GM19023 (cell line): ENCODE results near the gene EIF5A.

ENCODE experiments used
- ATAC-seq: cut with Tn5 transposase; IDR thresholded peaks from one replicate; pipeline ENCODE4 v1.9.1; 2021; ENCODE audit warnings: mild to moderate bottlenecking, moderate library complexity; ENCODE audit not compliant: unreplicated experiment

EIF5A gene

DNA sequence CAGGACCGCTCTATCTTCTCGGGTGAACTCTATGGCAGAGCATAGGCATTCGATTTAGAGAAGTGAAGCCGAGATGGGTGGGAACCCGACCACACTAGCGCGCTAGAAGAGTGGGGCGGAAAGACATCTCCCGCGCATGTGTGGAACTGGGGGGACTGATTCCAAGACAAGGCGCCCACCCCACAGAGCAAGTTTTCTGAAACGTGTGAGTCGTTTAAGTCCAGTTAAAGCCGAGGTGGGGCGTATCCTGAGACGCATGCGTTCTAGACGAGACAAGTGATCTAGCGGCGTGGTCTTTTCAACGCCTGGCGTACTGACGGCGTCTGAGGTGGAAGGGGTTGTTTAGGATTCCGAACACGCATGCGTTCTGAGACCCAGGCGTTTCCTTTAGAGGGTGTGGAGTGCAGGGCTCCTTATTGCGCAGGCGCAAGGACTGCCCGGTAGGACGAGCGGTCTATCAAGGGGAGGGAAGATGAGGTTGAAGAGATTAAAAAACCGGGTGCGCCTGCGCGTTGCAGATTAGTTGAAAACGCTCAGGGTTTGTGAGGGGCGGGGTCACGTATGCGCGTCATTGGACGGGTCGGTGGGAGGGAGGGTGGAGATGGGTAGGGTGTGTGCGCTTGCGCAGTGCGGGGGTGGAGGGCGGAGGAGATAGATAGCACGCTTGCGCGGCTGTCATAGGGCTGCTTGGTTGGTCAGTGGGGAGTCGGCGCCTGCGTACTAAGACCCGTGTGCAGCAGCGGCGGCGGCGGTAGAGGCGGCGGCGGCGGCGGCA, at the start of gene EIF5A:
Gene EIF5A, plus strand, starts transcription at position 718 of the 775 bp plus-strand sequence. CDS start 2,008 bp downstream, outside the sequence.
- peak; percentile 76 for ATAC-seq

DNA sequence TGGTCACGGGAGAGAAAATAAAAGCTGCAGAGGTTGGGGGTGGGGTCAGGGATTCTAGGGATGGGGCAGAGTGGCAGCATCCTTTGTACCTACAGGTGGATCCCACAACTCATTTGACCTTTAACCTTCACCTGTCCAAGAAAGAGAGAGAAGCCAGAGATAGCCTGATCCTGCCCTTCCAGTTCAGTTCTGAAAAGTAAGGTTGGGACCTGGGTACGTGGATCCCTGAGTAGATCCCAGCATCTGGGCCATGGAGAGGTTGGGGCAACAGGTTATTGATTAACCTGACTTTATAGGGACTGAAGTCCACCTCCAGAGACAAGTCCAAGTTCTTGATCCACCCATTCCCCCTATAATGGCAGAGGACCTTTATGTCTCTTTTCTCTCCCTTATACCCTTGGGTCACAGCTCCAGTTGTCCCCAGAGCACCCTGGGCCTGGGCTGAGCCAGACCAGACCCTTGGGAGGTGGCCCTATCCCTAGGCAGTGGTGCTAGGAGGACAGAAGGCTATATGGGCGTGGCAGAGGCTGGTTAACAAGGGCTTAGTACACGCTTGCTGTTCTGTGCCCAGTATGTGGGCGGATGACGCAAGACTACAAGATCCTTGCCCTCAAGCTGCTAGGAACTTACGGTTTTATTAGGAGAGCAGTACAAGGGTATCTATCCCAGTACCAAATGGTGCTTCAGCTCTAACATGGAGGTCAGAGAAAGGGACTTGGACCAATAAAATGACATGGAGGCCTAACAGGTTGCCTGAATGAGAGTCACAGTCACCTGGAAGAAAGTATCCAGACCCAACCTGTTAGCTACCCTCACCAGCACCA, 48.5 kb upstream of the EIF5A start:
- no peak for ATAC-seq

DNA sequence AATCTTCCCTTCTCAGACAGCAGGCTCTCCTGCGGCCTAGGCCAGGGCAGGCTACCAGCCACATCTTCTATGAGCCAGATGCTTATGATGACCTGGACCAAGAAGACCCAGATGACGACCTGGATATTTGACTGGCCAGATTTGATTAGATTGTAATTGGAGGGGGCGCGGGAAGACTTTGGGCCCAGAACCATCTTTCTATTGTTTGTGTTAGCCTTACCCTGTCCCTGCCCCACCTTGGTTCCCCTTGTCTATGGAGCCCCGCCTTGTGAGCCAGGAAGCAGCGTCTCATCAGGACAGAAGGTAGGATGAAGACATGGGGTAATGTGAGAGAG, 47.9 kb upstream of the EIF5A start:
- no peak for ATAC-seq

DNA sequence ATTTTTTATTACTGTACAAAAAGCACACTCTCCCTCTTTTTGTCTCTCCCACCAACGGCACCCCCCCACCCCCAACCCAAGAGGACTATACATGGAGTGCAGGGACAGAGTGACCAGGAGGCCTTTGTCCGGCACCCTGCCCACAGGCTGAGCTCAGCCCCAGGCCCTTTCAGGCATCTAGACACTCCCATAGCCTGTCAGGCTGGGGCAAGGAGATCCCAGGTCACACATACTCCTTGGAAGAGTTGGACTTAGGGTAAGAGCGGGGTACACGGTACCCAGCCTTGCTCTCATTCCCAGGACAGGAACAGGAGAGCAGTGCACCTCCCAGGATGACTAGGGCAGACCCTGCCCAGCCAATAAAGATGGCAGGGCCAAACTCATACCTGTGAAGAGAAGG, 47.3 kb upstream of the EIF5A start:
- no peak for ATAC-seq

DNA sequence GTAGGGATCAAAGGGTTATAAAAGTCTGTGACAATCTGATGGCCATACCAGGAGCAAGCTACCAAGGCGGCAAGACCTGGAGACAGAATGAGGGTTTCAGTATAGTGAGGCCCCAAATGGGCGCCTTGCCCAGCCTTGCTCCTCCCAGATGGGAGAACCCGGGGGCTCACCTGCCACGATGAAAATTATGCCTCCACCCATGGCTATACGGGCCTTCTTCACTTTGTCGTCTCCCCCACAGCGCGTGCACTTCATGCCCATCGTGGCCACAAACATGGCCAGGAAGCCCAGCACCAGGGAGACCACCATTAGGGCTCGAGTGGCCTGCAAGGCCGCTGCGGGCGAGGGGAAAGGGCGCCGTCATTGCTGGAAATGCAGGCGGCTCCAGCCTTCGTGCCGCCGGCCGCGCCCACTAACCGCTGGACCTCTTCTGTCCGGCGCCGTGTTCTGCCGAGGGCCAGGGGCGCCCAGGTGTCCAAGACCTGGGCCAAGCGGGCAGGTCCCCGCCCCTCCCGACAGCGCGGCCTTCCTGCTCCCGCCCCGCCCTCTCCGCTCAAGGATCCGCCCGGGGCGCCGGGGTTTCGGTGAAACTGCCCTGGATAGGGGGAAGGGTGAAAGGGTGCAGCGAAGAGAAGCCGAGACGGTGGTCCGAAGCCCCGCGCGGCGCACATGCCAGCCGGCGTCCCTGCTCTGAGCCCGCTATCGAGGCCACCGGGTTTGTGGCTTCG, 46.6 kb upstream of the EIF5A start:
- no peak for ATAC-seq

DNA sequence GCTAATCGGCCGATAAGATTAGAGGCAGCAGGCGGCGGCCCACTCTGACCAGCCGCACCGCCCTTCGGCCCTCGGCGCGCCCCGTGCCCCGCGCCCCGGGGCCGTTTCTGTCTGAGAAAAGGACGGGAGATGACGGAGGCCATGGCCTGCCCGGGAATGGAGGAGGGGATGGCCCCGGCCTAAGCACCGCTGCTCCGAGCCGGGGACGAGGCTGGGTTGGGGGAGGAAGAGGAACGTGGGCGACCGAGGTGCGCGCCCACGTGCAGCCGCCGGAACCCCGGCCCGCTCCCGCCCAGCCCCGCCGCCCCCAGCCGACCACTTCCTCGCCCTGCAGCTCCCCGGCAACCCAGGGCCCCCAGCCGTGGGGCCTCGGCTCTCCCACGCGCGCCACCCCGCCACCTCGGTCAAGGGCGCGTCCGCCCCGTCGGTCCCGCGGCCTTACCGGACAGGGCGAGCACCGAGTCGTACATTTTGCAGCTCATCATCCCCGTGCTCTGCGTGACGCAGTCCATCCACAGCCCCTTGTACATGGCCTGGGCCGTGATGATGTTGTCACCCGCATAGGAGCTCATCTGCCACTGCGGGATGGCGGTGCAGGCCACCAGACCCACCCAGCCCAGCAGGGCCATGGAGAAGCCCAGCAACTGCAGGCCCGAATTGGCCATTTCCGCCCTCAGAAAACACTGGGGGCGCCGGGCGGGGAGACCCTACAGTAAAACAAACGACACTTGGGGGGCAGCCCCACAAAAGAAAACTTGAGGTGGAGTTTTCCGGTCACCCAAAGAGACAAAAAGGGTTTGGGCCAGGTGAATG, 45.8 kb upstream of the EIF5A start:
- no peak for ATAC-seq

DNA sequence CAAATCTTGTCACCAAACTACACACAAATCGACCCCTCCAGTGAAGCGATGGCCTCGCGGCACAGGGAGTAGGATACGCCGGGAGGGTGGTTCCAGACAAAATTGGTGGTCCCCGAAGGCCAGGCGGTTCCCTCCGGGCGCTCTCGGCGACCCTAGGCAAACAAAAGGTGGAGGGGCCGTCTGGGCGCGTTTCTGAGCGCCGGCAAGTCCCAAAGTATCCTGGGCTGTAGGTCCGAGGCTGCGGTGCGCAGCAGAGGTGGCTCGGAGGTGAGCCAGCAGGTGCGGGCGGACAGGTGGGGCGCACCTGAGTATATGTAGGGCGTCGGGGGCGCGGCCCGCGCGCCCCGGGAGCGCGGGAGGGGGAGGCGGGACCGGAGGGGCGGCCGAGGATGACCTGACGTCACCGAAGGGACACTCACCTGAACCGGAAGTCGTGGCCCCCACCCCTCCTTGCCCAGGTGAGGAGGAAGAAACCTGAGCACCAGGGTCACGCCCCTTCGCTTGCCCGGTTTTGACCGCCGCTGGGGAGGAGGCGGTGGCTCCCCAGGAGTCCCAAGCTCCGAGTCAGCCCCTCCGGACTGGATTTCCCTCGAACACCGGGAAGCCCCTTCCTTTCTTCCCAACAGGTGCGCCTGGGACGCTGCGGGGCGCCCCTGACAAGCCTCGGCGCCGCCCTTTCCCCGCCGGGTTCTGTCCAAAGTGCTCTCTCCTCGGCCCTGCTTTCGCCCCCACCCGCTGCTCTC, 45.1 kb upstream of the EIF5A start, which contains the start of gene CLDN7:
Gene CLDN7, minus strand, starts transcription at position 287 of the 743 bp plus-strand sequence. CDS start 435 bp downstream, outside the sequence.
- ATAC-seq, result no peak

DNA sequence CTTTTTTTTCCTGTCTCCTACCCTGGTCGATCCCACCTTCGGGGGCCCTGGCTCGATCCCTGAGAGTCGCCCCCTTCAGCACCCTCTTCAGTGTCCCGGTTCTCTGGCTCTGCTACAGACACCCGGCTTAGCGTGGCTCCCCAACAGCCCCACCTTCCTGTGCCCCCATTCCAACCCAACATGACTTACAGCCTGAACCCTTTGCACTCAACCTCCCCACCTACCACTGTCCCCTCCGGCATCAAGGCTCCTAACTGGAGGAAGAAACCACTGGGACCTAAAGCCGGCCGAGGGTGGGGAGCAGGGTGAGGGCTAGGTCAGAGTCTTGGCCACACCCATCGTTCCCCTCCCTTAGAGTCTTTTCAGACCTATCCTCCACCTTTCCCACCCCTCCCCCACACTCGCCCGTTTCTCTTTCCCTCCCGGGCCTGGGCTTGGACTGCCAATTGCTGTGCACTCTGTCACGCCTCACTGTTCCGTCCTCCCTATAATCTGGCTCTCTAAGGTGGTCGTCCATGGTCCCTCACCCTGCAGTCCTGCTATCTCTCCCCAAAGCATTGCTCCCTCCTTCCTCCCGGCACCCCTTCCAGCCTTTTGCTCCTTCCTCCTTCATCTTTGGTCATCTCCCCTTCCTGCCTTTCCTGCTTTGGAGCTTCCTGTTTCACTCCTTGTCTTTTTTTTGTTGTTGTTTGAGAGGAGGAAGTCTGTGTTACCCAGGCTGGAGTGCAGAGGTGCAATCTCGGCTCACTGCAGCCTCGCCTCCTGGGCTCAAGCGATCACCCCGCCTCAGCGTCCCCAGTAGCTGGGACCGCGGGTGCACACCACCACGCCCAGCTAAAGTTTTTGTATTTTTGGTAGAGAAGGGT, 44.3 kb upstream of the EIF5A start:
- no peak for ATAC-seq

DNA sequence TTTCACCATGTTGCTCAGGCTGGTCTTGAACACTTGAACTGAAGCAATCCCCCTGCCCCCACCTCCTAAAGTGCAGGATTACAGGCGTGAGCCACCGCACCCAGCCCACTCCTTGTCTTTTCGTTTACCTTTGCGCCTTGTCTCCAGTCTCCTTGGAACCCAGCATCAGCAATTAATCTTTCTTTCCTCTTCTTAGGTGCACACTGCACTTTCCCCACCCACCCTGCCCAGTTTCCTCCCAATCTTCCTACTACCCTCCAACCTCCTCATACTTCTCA, 43.7 kb upstream of the EIF5A start:
- no peak for ATAC-seq

DNA sequence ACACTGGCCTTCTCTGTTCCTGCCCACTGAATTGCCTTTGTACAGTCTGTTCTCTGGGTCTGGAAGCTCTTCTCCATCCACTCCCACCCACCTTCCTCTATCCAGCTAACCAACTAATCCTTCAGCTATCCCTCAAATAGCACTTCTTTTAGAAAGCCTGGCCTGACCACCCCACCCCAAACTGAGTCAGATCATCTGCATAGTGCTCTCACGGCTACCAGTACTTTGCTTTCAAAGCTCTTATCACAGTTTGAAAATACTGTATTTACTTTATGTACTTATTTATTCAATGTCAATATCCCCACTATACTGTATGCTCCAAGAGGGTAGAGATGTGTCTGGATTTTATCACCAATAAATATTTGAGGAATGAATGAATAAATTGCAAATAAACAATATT, 40.6 kb upstream of the EIF5A start:
- ATAC-seq, result no peak

DNA sequence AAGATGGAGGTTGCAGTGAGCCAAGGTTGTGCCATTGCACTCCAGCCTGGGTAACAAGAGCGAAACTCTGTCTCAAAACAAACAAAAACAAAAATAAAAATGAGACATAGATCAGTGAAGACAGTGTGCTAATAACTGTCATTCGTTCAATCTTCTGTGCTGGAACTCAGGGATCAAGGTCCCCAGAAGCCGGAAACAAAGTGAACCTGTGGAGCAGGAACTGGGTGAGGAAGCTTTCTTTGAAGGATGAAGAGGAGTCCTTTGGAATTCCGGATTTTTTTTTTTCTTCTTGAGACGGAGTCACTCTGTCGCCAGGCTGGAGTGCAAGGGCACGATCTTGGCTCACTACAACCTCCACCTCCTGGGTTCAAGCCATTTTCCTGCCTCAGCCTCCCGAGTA, 28.0 kb upstream of the EIF5A start:
- ATAC-seq, result no peak

DNA sequence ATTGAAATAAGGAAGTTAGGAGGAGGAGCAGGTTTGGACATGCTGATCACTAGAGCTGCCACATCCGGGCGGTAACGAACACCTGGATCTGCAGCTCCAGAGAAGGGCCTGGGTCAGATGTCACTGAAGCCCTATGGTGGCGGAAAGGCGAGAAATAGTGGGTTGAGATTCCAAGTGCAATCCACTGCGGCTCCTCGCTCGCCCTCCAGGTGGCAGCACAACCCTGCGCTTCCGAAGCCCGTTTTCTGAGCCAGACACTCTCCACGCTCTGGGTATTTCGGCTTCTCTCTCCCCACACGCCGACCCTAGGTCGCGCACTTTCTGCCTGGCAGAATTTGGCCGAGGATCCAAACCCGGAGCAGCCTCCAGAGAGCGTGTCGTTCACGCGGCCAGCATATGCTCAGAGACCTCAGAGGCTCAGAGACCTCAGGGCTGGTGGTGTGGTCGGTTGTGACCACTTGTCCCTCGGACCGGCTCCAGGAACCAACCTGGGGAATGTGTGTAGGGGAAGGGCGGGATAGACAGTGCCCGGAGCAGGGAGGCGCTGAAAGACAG, 26.8 kb upstream of the EIF5A start:
- ATAC-seq, result peak; percentile 61

DNA sequence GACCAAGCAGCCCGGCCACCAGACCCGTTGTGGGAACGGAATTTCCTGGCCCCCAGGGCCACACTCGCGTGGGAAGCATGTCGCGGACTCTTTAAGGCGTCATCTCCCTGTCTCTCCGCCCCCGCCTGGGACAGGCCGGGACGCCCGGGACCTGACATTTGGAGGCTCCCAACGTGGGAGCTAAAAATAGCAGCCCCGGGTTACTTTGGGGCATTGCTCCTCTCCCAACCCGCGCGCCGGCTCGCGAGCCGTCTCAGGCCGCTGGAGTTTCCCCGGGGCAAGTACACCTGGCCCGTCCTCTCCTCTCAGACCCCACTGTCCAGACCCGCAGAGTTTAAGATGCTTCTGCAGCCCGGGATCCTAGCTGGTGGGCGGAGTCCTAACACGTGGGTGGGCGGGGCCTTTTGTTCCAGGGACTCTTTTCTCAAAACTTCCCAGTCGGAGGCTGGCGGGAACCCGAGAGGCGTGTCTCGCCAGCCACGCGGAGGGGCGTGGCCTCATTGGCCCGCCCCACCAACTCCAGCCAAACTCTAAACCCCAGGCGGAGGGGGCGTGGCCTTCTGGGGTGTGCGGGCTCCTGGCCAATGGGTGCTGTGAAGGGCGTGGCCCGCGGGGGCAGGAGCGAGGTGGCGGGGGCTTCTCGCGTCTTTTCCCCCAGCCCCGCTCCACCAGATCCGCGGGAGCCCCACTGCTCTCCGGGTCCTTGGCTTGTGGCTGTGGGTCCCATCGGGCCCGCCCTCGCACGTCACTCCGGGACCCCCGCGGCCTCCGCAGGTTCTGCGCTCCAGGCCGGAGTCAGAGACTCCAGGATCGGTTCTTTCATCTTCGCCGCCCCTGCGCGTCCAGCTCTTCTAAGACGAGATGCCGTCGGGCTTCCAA, 26.1 kb upstream of the EIF5A start, which contains the start of gene SLC2A4:
Gene SLC2A4, plus strand, starts transcription at position 645 of the 879 bp plus-strand sequence. Its CDS starts 217 bp downstream, at position 862.
- peak; percentile 54 for ATAC-seq

DNA sequence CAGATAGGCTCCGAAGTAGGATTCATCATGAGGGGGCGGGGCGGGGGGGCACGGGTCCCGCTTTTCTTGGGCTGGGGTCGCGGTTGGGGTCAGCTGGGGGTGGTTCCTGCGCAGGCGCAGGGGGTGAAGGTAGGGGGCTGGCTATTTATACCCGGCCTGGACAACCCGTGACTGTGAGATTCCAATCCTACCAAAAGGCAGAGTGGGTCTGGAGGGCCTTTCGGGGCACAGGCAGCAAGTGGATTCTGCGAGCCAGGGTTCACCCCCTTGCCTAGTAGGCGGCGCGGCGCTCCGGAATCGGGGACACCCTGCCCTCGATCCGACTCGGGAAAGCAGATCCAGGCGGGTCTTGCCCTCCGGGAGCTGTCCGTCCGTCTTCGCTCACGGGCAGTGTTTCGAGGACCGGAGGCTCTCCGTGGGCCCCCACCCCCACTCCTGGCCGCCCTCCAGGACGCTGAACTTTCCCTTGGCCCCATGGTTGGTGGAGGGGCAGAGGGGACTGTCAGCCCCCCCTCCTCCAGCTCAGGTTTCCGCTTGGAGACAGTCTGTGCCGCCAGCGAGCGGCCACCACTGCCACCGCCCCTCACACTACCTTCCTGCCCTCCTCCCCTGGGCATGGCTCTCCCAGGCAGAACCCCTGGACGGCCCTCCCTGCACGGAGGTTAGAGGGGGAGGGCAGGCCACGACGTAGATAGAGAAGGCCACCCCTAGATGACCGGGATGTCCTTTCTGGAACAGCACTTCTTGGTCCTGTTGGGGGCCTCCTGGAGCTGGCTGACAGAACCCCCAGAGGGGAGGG, 25.3 kb upstream of the EIF5A start:
- no peak for ATAC-seq

DNA sequence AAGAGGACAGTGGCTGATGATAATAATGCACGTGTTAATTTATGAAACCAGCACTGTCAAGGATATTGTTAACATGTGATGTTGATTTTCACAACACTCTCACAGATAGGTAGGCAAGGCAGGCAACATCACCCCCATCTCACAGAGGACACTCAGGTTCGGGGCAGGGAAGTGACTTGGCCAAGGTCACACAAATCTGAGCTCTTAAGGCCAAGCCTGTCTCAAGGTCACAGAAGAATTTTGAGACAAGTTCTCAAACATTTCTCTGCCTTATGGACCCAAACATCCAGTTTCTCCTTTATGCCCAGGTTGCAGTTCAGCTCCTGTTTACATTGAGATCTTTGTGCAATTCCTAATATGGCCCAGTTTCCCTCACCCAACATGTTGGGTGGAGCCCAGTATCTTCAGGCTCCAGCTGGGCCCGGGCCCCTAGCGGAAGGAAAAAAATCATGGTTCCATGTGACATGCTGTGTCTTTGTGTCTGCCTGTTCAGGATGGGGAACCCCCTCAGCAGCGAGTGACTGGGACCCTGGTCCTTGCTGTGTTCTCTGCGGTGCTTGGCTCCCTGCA, 24.6 kb upstream of the EIF5A start:
- no peak for ATAC-seq

DNA sequence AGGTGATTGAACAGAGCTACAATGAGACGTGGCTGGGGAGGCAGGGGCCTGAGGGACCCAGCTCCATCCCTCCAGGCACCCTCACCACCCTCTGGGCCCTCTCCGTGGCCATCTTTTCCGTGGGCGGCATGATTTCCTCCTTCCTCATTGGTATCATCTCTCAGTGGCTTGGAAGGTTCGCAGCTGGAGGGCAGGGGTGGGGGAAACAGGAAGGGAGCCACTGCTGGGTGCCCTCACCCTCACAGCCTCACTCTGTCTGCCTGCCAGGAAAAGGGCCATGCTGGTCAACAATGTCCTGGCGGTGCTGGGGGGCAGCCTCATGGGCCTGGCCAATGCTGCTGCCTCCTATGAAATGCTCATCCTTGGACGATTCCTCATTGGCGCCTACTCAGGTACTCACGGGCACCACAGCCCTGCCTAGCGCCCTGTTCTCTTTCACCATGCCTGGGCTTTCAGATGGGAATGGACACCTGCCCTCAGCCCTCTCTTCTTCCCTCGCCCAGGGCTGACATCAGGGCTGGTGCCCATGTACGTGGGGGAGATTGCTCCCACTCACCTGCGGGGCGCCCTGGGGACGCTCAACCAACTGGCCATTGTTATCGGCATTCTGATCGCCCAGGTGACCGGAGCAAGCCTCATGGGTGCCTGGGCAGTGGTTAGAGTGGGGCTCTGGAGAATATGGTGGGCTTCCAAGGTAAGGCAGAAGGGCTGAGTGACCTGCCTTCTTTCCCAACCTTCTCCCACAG, 23.8 kb upstream of the EIF5A start:
- ATAC-seq, result no peak
